ENCODE measurements around the gene VIM.
"Not testable (repeated sequence)": the region's sequence is repeated elsewhere in the genome, so short reads cannot be mapped to it uniquely, and the experiment has no call there.

The VIM gene

GRCh38 chr10:17257466-17258321 lies 29.7 kb downstream of the VIM start:
- peak; percentile 90 for DNase-seq

GRCh38 chr10:17262502-17262901 lies 34.5 kb downstream of the VIM start:
- DNase-seq, result no peak

DNA sequence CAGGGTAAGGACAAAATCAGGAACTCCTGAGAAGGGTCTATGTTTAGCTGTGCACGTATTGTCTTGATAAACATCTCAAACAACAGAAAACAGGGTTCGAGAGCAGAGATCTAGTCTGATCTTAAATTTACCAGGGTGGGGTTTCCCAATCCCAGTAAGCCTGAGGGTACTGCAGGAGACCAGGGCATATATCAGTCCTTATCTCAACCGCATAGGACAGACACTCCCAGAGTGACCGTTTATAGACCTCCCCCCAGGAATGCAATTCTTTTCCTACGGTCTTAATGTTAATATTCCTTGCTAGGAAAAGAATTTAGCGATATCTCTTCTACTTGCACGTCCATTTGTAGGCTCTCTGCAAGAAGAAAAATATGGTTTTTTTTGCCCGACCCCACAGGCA lies 35.5 kb downstream of the VIM start:
- no peak for DNase-seq

DNA sequence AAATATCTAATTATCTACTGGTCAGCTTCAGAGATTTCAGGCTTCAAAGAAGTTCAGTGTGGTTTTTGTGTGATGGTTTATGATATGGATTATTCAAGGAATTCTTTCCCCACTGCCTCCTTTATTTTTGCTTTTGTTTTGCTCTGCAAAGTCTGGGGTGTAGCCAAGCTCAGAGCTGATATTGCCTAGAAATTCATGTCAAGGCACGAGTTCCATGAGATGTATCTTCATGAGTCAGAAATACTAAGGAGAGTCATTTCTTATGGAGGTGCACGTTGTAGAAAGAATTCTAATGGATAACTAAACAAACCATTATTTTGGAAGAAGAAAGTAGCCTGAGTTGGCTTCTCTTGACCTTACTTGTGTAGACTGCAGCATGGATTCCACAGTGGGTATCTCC lies 37.4 kb downstream of the VIM start:
- no peak for DNase-seq

DNA sequence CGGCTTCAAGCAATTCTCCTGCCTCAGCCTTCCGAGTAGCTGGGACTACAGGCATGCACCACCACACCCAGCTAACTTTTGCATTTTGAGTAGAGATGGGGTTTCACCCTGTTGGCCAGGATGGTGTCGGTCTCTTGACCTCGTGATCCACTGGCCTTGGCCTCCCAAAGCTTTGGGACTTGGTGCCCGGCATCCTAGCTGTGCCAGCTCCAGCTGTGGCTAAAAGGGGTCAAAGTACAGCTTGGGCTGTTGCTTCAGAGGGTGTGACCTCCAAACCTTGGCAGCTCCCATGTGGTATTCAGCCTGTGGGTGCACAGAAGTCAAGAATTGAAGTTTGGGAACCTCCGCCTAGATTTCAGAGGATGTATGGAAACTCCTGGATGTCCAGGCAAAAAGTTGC lies 38.5 kb downstream of the VIM start:
- not testable (repeated sequence) for DNase-seq

GRCh38 chr10:17272648-17273047 lies 44.6 kb downstream of the VIM start:
- no peak for DNase-seq

- DNase-seq, result no peak
Measured at GRCh38 chr10:17273403-17273802, 45.4 kb downstream of the VIM start.

- no peak for DNase-seq
Measured at GRCh38 chr10:17276756-17277424, 48.8 kb downstream of the VIM start.

DNA sequence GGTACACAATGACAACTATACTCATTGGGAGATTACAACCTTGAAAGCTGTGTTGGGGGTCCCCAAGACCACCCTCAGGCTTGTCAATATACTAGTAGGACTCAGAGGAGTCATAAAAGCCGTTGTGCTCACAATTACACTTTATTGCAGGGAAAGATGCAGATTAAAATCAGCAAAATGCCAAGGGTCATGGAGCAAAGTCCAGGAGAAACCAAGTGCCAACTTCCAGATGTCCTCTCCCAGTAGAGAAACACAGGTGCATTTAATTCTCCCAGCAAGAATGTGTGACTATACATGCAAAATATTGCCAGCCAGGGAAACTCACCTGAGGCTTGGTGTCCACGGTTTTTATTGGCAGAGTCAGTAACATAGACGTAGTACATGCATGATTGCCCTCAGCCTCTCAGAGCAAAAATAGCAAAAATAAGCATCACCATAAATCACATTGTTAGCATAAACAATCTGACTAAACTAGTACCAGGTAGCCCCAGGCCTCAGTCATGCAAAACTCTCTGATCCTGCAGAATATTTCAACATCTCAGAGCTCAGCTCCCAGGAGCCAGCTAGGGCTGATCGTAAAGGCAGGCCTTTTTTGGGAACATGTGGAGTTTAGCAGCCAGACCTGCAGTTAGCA lies 50.7 kb downstream of the VIM start:
- no peak for DNase-seq

GRCh38 chr10:17282311-17282710 lies 54.3 kb downstream of the VIM start:
- no peak for DNase-seq

DNA sequence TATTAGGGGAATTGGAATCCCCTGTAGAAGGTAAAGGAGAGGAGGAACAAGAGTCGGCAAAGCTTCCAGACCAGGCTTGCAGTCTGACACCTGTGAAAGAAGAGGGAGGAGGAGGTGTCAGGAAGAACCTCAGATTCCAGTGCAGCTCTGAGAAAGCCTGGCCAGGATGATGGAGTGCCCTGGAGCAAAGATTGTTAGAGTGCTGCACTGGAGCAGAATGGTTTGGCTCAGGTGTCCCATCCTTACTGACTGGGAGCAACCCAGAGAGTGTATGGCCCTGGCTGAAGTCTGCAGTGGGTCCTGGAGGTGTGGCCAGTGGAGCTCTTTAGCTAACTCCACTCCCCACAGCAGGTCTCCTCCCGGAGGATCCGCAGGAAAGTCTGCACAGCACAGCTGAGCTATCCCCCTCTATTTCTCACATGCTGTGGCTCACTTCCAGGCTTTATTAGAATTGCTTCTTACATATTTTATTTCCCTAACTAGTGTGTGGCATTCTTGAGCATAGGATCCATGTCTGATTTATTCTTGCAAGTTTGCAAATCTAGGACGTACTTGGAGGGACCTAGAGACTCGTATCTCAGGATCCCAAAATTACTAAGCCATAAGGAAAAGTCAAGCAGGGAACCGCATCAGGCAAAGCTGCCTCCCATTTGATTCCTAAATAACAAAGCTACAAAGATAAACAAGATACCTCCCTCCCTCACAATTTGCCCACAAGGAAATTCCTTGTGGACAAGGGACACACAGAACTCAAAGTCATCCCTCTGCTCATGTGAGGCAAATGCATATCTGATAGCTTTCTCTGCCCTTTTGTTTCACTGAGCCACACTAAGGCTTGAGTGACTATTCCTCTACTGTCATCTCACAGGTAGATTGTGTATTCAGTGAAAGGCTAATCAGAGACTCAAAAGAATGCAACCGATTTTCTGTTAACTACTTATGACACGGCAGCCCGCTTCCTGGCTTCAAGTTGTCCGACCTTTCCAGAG lies 58.8 kb downstream of the VIM start:
- DNase-seq, result no peak

Measured in hematopoietic multipotent progenitor cell treated with erythropoietin and hydrocortisone succinate and interleukin-3 and kit ligand, for 4 days (in vitro differentiated cells).